Activated T-cell treated with anti-CD3 and anti-CD28 coated beads, Interleukin-2, amount 50 U/mL, for 4 hours (primary cell): ENCODE data around the gene ZNF536. TPM values are rescaled to one million over a fixed set of nuclear protein-coding genes. Genes with fewer than 3 reads are reported as not detected.

ENCODE experiments used
- ATAC-seq, 2 donors: fragments of 200-7000 bp; cut with Tn5 transposase; one replicate each; pipeline ENCODE4 v1.10.0; 2021
- DNase-seq: peaks from one replicate; pipeline ENCODE4 v3.0.0-alpha.2; 2020
- H3K27me3 Mint-ChIP-seq: one replicate; pipeline ENCODE4 v1.8.0; 2021; ENCODE audit warnings: low read depth, mixed read lengths
- H3K36me3 Mint-ChIP-seq: one replicate; pipeline ENCODE4 v1.8.0; 2022; ENCODE audit warnings: mixed read lengths; ENCODE audit not compliant: insufficient read depth
- H3K4me1 Mint-ChIP-seq: one replicate; pipeline ENCODE4 v1.8.0; 2021; ENCODE audit warnings: low read depth, mixed read lengths
- H3K4me3 Mint-ChIP-seq: one replicate; pipeline ENCODE4 v1.8.0; 2021; ENCODE audit warnings: mild to moderate bottlenecking, moderate library complexity, mixed read lengths
- H3K9me3 Mint-ChIP-seq: one replicate; pipeline ENCODE4 v1.8.0; 2021; ENCODE audit warnings: mixed read lengths
- total RNA-seq, 3 donors: library from RNA; stranded (reverse); gene quantifications; one replicate each; pipeline ENCODE4 v1.2.1, GENCODE V29; 2021

Gene ZNF536
- total RNA-seq, 3 donors from 2014 or later, result not detected

- ATAC-seq (no peak), DNase-seq (no peak)
- peaks cover 3% of the 10 kb centered on the region for H3K27me3 Mint-ChIP-seq
- H3K9me3 Mint-ChIP-seq, result no peaks in the 10 kb centered on the region
- H3K4me1 Mint-ChIP-seq, result no peaks in the 10 kb centered on the region
- no peaks in the 10 kb centered on the region for H3K36me3 Mint-ChIP-seq
- H3K4me3 Mint-ChIP-seq, result no peak overlapping the region
These were observed 148.7 kb downstream of the ZNF536 start for GRCh38 chr19:30520735-30521479.

GRCh38 chr19:30521937-30522336, 149.8 kb downstream of the ZNF536 start:
- Mint-ChIP-seq H3K36me3 (no peaks in the 10 kb centered on the region), H3K4me1 (no peaks in the 10 kb centered on the region), H3K9me3 (no peaks in the 10 kb centered on the region), H3K4me3 (no peak overlapping the region), H3K27me3 (peaks cover 3% of the 10 kb centered on the region)
- DNase-seq, result no peak
- ATAC-seq, result no peak

- ATAC-seq (no peak), DNase-seq (no peak)
- no peaks in the 10 kb centered on the region for H3K9me3 Mint-ChIP-seq
These were observed 150.2 kb downstream of the ZNF536 start for GRCh38 chr19:30522341-30522740.

GRCh38 chr19:30523791-30524190, 151.6 kb downstream of the ZNF536 start:
- Mint-ChIP-seq H3K27me3 (peaks cover 3% of the 10 kb centered on the region), H3K4me1 (no peaks in the 10 kb centered on the region), H3K4me3 (no peak overlapping the region), H3K36me3 (no peaks in the 10 kb centered on the region), H3K9me3 (no peaks in the 10 kb centered on the region)
- ATAC-seq (no peak), DNase-seq (no peak)

More at GRCh38 chr19:30522341-30522740, 150.2 kb downstream of the ZNF536 start:
- Mint-ChIP-seq H3K4me3 (no peak overlapping the region), H3K27me3 (peaks cover 3% of the 10 kb centered on the region), H3K4me1 (no peaks in the 10 kb centered on the region), H3K36me3 (no peaks in the 10 kb centered on the region)

- Mint-ChIP-seq H3K4me3 (no peak overlapping the region), H3K4me1 (no peaks in the 10 kb centered on the region), H3K36me3 (no peaks in the 10 kb centered on the region), H3K27me3 (peaks cover 3% of the 10 kb centered on the region), H3K9me3 (no peaks in the 10 kb centered on the region)
- ATAC-seq (no peak), DNase-seq (no peak)
These were observed 153.2 kb downstream of the ZNF536 start for GRCh38 chr19:30525383-30525782.

- Mint-ChIP-seq H3K9me3 (no peaks in the 10 kb centered on the region), H3K4me1 (no peaks in the 10 kb centered on the region), H3K27me3 (peaks cover 5% of the 10 kb centered on the region), H3K36me3 (no peaks in the 10 kb centered on the region), H3K4me3 (no peak overlapping the region)
- ATAC-seq (no peak), DNase-seq (no peak)
These were observed 156.7 kb downstream of the ZNF536 start for GRCh38 chr19:30528919-30529318.

GRCh38 chr19:30529876-30530275, 157.7 kb downstream of the ZNF536 start:
- no peak for ATAC-seq
- no peaks in the 10 kb centered on the region for H3K4me1 Mint-ChIP-seq

GRCh38 chr19:30530751-30531150, 158.6 kb downstream of the ZNF536 start:
- no peaks in the 10 kb centered on the region for H3K9me3 Mint-ChIP-seq
- no peaks in the 10 kb centered on the region for H3K4me1 Mint-ChIP-seq
- DNase-seq, result no peak
- H3K4me3 Mint-ChIP-seq, result no peak overlapping the region
- peaks cover 2% of the 10 kb centered on the region for H3K27me3 Mint-ChIP-seq
- H3K36me3 Mint-ChIP-seq, result no peaks in the 10 kb centered on the region
- ATAC-seq, result no peak

More at GRCh38 chr19:30529876-30530275, 157.7 kb downstream of the ZNF536 start:
- H3K36me3 Mint-ChIP-seq, result no peaks in the 10 kb centered on the region
- DNase-seq, result no peak
- no peak overlapping the region for H3K4me3 Mint-ChIP-seq
- no peaks in the 10 kb centered on the region for H3K9me3 Mint-ChIP-seq
- peaks cover 5% of the 10 kb centered on the region for H3K27me3 Mint-ChIP-seq

GRCh38 chr19:30535011-30535410, 162.8 kb downstream of the ZNF536 start:
- Mint-ChIP-seq H3K4me1 (no peaks in the 10 kb centered on the region), H3K27me3 (peaks cover 5% of the 10 kb centered on the region), H3K36me3 (no peaks in the 10 kb centered on the region), H3K9me3 (no peaks in the 10 kb centered on the region), H3K4me3 (no peak overlapping the region)
- ATAC-seq, result no peak
- no peak for DNase-seq

GRCh38 chr19:30536975-30537374, 164.8 kb downstream of the ZNF536 start:
- Mint-ChIP-seq H3K4me3 (no peak overlapping the region), H3K27me3 (peaks cover 5% of the 10 kb centered on the region), H3K9me3 (no peaks in the 10 kb centered on the region), H3K4me1 (no peaks in the 10 kb centered on the region), H3K36me3 (no peaks in the 10 kb centered on the region)
- ATAC-seq, result no peak
- DNase-seq, result no peak

GRCh38 chr19:30539315-30539714, 167.1 kb downstream of the ZNF536 start:
- H3K4me3 Mint-ChIP-seq, result no peak overlapping the region
- DNase-seq, result no peak
- ATAC-seq, result no peak
- no peaks in the 10 kb centered on the region for H3K9me3 Mint-ChIP-seq
- no peaks in the 10 kb centered on the region for H3K36me3 Mint-ChIP-seq
- H3K27me3 Mint-ChIP-seq, result peaks cover 2% of the 10 kb centered on the region
- H3K4me1 Mint-ChIP-seq, result no peaks in the 10 kb centered on the region

- ATAC-seq (no peak), DNase-seq (no peak)
- Mint-ChIP-seq H3K36me3 (no peaks in the 10 kb centered on the region), H3K27me3 (peaks cover 2% of the 10 kb centered on the region), H3K4me3 (no peak overlapping the region), H3K4me1 (no peaks in the 10 kb centered on the region), H3K9me3 (no peaks in the 10 kb centered on the region)
These were observed 167.8 kb downstream of the ZNF536 start for GRCh38 chr19:30539981-30540380.

- H3K27me3 Mint-ChIP-seq, result peaks cover 2% of the 10 kb centered on the region
- ATAC-seq, result no peak
- no peak overlapping the region for H3K4me3 Mint-ChIP-seq
- no peaks in the 10 kb centered on the region for H3K4me1 Mint-ChIP-seq
- H3K36me3 Mint-ChIP-seq, result no peaks in the 10 kb centered on the region
- DNase-seq, result no peak
- H3K9me3 Mint-ChIP-seq, result no peaks in the 10 kb centered on the region
These were observed 168.6 kb downstream of the ZNF536 start for GRCh38 chr19:30540761-30541160.

- no peaks in the 10 kb centered on the region for H3K9me3 Mint-ChIP-seq
- H3K4me1 Mint-ChIP-seq, result no peaks in the 10 kb centered on the region
- no peak for DNase-seq
- no peak for ATAC-seq
- H3K27me3 Mint-ChIP-seq, result peaks cover 2% of the 10 kb centered on the region
- H3K4me3 Mint-ChIP-seq, result no peak overlapping the region
- H3K36me3 Mint-ChIP-seq, result no peaks in the 10 kb centered on the region
These were observed 169.4 kb downstream of the ZNF536 start for GRCh38 chr19:30541575-30541974.

GRCh38 chr19:30543243-30543945, 171.2 kb downstream of the ZNF536 start:
- ATAC-seq (no peak), DNase-seq (no peak)
- peaks cover 2% of the 10 kb centered on the region for H3K27me3 Mint-ChIP-seq
- H3K36me3 Mint-ChIP-seq, result no peaks in the 10 kb centered on the region
- no peaks in the 10 kb centered on the region for H3K9me3 Mint-ChIP-seq
- H3K4me1 Mint-ChIP-seq, result no peaks in the 10 kb centered on the region
- H3K4me3 Mint-ChIP-seq, result no peak overlapping the region
